AG09319 (cell line): Measurements from ENCODE around the gene POMGNT2.
"Not testable (repeated sequence)": the region's sequence is repeated elsewhere in the genome, so short reads cannot be mapped to it uniquely, and the experiment has no call there.

Experiments
- DNase-seq: peaks from one replicate; pipeline ENCODE4 v3.0.0-alpha.2; 2010; ENCODE audit warnings: low read depth; ENCODE audit errors: extremely low read depth
- TF ChIP-seq, protein P1 (sequence below): IDR thresholded peaks from 2 replicates; pipeline ENCODE4 v1.5.1; 2011; ENCODE audit warnings: low read depth, mild to moderate bottlenecking, inconsistent platforms, low read length, moderate library complexity

The POMGNT2 gene

DNA sequence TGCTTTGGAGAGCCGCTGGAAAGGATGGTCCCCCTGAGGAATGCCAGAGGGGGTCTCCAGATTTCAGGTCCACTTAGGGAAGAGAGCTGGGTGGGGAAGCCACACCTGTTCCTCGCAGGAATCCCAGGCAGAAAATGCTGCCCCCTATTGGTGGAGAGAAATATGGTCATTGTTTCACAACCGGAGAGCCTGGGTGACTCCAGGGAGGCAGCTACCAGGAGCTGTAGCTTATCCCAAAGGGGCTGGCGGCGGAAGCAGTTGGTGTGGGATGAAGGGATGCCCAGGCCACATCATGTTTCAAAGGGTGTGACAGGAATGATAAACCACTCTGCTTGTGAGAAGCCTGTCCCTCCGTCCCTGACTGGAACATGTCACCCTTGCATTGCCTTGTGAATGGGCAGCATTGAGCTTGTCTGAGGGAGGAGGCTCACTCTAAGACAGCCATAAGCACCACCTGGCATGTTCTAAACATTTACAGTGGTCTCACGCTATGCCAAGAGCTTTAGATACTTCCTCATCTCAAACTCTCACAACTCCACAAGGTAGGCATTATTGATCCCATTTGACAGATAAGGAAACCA, 34.5 kb downstream of the POMGNT2 start:
- TF ChIP-seq, protein P1, sequence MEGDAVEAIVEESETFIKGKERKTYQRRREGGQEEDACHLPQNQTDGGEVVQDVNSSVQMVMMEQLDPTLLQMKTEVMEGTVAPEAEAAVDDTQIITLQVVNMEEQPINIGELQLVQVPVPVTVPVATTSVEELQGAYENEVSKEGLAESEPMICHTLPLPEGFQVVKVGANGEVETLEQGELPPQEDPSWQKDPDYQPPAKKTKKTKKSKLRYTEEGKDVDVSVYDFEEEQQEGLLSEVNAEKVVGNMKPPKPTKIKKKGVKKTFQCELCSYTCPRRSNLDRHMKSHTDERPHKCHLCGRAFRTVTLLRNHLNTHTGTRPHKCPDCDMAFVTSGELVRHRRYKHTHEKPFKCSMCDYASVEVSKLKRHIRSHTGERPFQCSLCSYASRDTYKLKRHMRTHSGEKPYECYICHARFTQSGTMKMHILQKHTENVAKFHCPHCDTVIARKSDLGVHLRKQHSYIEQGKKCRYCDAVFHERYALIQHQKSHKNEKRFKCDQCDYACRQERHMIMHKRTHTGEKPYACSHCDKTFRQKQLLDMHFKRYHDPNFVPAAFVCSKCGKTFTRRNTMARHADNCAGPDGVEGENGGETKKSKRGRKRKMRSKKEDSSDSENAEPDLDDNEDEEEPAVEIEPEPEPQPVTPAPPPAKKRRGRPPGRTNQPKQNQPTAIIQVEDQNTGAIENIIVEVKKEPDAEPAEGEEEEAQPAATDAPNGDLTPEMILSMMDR: peak; percentile 33
- DNase-seq: no peak

DNA sequence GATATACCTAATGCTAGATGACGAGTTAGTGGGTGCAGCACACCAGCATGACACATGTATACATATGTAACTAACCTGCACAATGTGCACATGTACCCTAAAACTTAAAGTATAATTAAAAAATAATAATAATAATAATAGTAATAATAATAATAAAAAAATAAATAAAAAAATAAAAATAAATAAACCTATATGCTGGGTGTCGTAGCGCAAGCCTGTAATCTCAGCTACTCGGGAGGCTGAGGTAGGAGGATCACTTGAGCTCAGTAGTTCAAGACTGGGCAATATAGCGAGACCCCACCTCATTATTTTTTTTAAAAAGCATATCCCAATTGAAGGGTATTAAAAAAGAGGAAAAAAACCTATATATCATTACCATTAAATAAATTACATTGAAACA, 35.2 kb downstream of the POMGNT2 start:
- DNase-seq: not testable (repeated sequence)

DNA sequence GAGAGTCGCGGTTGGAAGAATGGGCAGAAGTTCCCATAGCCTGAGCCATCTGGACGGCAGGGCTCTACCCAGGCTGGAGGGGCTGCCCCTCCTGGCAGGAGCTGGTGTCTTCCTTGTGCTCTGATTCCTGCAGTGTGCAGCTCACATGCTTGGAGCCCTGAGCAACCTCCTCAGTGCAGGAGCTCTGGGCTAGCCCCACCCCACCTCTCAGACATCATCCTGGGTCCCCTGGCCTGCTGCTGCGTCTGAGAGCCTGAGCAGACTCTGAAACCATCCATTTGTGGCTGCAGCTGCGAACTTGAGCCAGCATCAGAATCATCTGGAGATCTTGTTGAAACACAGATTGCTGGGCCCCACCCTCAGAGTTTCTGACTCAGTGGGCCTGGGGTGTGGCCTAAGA, 42.8 kb downstream of the POMGNT2 start:
- no peak for DNase-seq
- TF ChIP-seq, protein P1: no peak

DNA sequence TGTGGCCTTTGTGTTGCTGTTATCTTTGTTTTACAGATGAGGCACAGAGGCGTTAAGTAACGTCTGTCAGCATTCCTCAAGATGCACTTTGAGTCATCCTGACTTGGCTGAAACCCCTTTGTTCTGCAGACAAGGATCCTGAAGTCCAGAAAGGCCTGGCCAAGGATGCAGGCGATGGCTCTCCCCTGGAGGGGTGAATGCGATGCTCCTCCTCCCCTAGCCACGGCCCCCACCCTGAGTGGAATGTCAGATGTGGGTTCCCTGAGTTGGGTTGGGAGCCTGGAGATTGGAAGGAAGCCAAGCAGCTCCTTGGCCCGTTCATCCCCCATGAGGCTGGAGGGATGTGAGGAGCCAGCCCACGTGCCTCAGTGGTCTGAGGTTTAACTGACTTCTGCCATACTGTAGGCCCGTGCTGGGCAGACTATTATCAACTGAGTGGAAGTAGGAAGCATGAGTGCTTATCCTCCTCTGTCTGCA, 43.3 kb downstream of the POMGNT2 start:
- TF ChIP-seq, protein P1: no peak

DNA sequence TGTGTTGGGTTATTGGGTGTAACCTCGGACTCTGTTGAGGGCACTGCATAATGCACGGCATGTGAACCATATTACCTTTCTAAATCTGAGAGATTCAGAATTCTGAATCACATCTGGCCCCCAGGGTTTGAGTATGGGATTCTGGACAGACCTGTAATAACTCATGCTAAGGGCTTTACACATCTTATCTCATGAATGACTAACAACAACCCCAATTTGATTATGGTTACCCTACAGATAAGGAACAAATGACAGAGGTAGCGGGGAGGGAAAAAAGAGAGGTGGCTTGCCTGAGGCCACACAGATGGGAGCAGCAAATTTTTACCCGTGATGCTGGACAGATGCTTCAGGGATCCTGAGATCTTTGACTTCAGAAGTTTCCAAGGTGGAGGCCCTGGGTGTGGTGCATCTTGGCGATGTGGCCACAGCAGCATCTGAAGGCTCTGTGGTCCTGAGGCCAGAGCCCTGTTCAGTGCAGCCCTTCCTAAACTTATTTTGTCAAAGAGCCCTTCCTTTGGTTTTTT, 43.8 kb downstream of the POMGNT2 start:
- TF ChIP-seq, protein P1: no peak
- DNase-seq: no peak

More for the DNA sequence above, 43.3 kb downstream of the POMGNT2 start:
- no peak for DNase-seq

DNA sequence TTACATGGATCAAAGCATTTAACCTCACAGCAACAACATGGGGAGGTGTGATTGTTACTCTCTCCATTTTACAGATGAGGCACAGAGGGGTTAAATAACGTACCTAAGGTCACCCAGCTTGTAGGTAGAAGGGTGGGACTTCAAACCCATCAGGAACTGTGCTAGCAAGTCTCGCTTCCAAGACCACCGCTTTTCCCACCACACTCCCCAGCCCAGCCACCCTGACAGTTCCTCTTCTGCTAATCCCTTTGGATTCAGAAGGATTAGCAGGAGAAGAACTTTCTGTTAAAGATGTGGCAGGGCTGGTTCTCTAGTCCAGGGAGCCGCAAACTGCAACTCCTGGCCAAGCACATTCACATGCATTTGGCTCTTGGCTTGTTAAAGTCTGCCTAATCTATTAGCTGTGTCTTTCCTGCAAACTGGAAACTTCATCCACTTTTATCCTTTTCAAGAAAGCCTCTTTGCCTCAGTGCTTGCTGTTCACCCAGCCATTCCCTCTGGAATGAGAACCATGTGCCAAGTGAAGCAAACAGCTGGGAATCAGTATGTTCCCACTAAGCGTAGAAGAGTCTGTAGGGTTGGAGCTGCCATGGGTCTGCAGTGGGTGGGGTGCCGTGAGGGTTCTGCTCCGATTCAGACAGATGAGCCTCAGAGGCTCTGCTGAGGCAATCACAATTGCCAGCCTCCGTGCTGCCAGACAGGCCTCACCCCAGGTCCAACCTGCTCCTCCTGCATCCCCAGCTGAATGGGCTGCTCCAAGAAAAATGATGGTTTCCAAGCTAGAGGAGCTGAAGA, 44.6 kb downstream of the POMGNT2 start:
- TF ChIP-seq, protein P1: no peak
- no peak for DNase-seq

DNA sequence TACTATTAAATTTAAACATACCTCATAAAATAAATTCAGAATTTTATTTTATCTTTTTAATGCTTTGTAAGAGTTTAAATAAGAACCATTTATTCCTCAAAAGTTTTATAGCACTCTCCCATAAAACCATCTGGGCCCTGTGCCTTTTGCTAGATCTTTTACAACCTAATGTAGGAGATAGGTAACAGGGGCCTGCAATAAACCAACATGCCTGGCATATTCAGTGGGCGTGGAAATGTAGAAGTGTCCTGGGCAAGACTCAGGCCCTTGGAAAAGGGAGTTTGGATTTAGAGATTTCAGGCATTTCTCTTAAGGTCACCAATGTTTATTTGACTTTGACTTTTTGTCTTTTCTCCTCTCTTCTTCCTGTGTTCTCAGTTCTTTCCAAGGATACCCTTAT, 46.4 kb downstream of the POMGNT2 start:
- TF ChIP-seq, protein P1: no peak
- DNase-seq: no peak
